AG08396 (cell line): ENCODE measurements around the gene FNIP2.
A peak's percentile ranks its signal among the peaks of the same experiment; 100 is the strongest.
"Not testable (repeated sequence)": the region's sequence is repeated elsewhere in the genome, so short reads cannot be mapped to it uniquely, and the experiment has no call there.

Experiments used
- DNase-seq: peaks from one replicate; pipeline ENCODE4 v3.0.0; 2012; ENCODE audit warnings: low spot score, mixed read lengths

Gene FNIP2

DNA sequence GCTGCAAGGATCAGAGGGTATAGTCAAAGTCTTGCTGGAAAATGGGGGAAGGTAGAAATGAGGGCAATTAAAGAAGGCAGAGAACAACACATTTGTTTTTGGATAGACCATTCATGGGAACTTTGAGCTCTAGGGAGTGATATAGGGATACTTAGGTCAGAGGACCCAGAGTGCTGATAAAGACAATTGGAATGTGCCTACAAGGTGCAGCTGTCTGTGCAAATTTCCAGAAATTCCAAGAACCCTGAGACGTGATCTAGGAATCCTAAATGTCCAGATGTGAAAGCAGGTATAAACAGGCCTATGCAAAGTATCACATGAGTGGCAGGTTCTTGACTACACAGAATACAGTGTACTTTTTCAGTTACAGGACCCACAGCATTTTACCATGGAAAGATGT, 24.2 kb downstream of the FNIP2 start:
- DNase-seq = no peak

DNA sequence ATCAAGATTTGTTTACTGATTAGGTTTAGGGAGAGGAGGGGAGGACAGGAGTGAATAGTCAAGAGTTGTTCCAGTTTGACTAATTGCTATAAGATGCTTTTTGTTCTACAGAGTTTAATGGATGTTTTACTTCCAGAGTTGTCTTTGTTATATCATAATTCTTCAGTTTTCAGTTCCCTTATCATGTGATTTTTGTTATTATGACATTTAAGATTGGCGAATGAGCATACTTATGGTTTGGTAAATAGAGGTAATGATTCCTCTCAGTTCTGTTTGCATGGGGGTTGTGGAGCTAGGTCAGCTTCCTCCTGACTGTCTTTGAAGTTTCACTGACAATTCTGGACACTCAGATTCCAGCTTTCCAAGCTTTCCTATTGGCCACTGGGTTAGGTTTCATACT, 24.6 kb downstream of the FNIP2 start:
- DNase-seq = not testable (repeated sequence)

GRCh38 chr4:158796370-158797140, 27.7 kb downstream of the FNIP2 start:
- DNase-seq = no peak

DNA sequence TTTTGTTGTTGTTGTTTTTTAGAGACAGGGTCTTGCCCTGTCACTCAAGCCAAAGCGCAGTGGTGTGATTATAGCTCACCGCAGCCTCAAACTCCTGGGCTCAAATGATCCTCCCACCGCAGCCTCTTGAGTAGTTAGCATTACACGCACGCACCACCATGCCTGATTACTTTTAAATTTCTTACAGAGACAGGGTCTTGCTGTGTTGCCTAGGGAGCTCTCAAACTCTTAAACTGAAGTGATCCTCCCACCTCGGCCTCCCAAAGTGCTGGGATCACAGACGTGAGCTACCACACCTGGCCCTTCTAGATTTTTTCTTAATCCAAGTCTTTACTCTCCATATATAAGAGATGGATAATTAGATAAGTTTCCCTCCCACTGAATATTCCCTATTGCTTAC, 29.2 kb downstream of the FNIP2 start:
- no peak for DNase-seq

- no peak for DNase-seq
Observed at GRCh38 chr4:158799013-158799770, 30.4 kb downstream of the FNIP2 start.

DNA sequence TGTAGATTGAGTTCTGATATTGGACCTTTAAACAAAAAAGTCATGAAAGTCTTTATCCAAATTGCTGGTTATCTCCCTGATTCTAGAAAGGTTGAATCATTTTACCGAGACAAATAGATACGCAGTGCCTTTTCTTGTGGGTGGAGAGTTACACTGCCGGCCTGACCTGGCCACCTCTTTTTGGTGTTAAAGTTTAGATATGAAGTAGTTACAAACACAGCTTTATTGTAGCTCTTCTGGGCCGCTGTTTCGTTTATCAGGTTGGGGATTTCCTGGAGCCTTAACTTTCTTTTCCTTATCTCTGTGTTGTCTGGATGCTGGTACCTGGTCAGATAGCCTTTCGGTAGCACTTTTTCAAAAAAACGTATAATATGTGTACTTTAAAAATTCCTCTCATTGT, 31.0 kb downstream of the FNIP2 start:
- no peak for DNase-seq

DNA sequence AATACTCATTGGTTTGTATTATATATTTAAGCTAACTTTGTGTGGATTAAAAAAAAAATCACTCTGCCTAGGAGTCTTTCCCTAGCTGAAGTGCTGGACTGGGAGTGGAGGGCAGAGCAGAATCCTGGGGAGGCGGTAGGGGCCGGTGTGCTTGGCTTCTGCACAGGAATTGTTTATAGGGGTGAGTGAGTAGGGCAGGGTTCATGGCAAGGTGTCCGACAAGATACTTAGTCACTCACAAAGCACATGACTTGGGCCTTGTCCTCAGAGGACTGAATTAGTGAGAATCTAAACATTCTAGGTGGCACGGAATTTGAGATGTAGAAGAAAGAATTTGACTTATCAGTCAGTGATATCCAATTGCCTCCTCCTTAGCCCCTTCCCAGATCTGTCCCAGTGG, 32.2 kb downstream of the FNIP2 start:
- DNase-seq = no peak

- no peak for DNase-seq
Observed at GRCh38 chr4:158801677-158802076, 32.9 kb downstream of the FNIP2 start.

DNA sequence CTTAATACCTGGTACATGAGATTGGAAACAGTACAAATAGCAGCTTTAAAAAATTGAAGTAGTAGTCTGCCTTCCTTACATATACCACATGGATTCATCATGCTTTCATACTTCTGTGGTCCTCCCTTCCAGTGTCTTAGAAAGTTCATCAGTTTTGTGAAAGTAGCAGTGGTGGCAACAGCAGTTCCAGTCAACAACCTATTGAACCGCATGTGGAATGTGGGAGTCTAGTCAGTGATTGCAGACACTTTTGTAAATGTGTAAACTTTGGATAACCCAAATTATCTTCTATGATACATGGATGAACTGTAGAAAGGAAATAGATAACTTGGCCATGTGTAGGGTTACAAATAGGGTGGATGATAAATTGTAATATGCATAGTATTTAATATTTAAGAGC, 34.1 kb downstream of the FNIP2 start:
- no peak for DNase-seq

DNA sequence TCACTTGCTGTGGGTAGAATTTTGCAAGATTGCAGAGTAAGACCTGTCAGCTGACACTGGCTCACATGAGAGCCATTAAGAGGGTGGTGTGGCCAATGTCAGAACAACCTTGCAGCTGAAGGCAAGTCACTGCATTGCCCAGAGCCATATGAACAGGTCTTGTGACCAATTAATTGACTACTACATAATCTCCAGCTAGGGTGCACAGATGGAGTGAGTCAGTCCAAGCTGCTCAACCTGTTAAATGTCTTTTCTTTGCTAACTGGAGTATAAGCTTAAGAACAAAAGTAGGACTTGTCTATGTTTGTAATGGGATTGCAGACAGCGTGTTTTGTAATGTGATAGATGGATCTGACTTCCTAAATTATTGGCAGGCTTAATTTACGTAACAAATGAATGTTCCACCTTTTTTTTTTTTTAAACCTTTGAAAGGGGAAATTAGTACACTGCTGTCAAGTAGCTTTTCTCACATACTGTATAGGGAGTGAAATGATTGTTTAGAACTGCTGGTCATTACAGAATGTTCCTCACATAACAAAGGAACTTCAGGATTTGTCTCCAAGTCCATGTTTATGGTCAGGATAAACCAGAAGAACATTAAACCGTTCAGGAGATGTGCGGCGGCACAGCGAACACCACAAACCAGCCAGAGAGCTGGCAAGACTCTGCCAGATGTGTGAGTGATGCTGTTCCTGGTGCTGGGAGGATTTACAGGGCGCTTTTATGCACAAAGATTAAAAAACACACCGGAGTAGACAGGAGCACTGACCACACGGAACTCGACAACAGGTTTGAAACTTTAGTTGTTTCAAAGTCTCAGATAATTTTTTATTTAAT, 37.0 kb downstream of the FNIP2 start:
- no peak for DNase-seq

DNA sequence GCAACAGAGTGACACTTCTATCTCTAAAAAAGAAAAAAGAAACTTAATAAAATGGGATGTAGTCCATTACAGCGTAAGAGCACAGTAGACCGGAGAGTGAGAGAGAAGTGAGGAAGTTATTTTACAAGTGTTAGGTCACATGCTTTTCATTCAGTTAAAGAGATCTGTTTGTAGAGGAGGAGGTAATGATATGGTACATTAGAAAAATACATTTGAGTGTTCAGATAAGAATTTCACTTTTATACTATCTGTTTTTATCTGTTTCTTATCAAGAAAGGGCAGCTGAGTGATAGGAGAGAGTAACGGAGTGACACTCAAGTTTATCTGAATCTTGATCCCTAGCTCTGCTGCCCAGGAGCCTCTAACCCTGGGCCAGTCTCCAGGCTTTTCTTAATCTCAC, 38.9 kb downstream of the FNIP2 start:
- no peak for DNase-seq

DNA sequence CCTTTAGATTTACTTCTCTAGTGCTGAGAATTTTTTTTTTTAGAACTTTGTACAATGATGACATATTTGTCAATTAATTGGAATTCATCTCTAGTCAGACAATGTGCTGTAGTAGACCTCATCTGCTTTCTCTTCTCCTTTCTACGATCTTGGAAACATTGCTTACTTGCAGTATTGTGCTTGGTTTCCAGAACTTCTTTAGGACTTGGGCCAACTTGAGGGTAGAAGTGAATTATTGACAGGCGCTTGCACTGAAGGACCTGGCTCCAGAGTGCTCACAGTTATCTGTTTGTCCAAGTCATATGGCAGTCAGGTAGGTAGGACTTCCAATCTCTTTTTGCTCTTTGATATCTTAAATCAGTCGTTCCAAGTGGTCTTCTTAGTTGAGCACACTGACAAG, 39.6 kb downstream of the FNIP2 start:
- no peak for DNase-seq

- not testable (repeated sequence) for DNase-seq
Observed at GRCh38 chr4:158809208-158809607, 40.4 kb downstream of the FNIP2 start.

DNA sequence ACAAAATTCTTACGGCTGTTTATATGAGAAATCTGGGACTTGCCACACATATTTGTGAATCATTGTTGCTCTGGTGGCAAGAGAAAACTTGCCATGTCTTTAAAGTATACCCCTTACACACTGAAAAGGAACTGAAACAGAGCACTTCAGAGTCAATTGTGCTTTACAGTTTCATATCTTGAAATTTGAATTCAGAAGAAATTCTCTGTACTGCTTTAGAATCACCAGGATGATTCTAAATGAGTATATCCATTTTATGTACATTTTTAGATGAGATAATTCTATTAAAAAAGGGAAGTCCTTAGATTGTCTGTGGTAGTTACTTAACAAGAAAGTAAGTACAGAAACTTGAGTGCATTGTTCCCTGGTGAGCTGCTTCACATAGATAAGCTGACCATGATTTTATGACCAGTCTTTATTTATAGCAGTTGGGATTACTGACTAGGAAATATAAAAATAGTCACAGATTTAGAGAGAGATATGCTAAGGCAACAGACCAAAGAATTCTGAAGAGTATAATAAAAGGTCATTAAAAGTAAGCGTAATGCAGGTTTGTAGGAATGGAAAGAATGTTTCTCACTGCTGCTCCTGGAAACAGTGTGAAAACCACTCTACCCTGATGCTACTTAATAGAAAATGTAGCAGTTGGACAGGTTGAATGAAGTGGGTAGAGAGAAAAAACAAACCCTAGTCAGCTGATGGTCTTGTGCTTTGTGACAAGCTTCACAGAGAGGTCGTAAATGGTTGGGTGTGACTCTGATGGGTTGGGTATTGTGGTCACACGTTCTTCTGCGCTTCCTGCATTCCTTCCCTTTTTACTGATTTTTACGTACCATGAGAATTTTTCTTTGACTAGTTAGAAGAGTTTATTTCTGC, 41.0 kb downstream of the FNIP2 start:
- DNase-seq = peak; percentile 29

- peak; percentile 77 for DNase-seq
Observed at GRCh38 chr4:158810487-158811215, 41.8 kb downstream of the FNIP2 start.

GRCh38 chr4:158811216-158811540, 42.4 kb downstream of the FNIP2 start:
- no peak for DNase-seq

DNA sequence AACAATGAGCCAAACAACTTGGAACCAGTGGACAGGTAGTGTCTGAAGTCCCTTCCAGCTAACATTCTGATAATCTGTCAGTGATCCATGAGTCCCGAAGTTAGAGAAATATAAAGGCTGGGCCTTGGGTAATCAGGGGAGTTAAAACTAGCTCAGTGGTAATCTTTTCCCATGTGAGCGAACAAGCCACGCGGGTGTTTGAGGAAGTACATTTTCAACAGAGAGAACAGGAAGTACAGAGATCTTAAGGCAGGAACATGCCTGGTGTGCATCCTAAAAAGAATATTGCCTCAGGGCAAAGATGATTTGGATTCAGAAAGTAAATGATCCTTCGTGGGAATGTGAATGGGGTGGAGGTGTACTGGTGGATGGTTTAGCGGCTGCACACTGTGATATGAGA, 42.9 kb downstream of the FNIP2 start:
- DNase-seq = no peak

- DNase-seq = no peak
Observed at GRCh38 chr4:158812133-158812532, 43.3 kb downstream of the FNIP2 start.

DNA sequence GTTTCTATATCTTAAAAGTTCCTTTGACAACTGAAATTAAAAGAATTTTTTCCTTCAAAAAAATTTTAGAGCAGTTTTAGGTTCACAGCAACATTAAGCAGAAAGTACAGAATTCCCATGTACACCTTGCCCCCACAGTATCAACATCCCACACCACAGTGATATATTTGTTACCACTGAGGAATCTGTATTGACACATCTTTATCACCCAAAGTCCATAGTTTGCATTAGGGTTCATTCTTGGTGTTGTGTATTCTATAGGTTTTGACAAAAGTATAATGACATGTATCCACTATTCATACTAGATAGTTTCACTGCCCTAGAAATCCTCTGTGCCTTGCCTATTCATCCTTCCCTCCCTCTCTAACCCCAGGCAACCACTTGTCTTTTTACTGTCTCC, 43.7 kb downstream of the FNIP2 start:
- no peak for DNase-seq

- no peak for DNase-seq
Observed at GRCh38 chr4:158813113-158813512, 44.3 kb downstream of the FNIP2 start.

GRCh38 chr4:158814207-158814606, 45.4 kb downstream of the FNIP2 start:
- no peak for DNase-seq
